HL-60 (cell line): Measurements from ENCODE around the gene TPRX1.

Experiments
- DNase-seq, 2 experiments: peaks; one replicate each; pipeline ENCODE4 v3.0.0-alpha.2; 2010 to 2020; ENCODE audit warnings: low read depth in 1 of 2, low spot score in 1 of 2
- H3K27ac ChIP-seq: fragments of 250-450 bp; sonication (Bioruptor Pico); replicated peaks from 2 replicates; pipeline ENCODE4 v1.5.1; 2020; ENCODE audit warnings: mild to moderate bottlenecking, moderate library complexity
- H3K27me3 ChIP-seq: fragments of 250-450 bp; sonication (Bioruptor Pico); 2 replicates; pipeline ENCODE4 v1.5.1; 2021; ENCODE audit warnings: mild to moderate bottlenecking, moderate library complexity; ENCODE audit not compliant: insufficient read depth, poor library complexity, severe bottlenecking
- H3K4me3 ChIP-seq: replicated peaks from 2 replicates; pipeline ENCODE4 v1.5.1; 2011; ENCODE audit warnings: mild to moderate bottlenecking, control low read depth, low read length; ENCODE audit not compliant: insufficient read depth
- GABPA ChIP-seq: IDR thresholded peaks from 2 replicates; pipeline ENCODE4 v1.6.1; 2012; ENCODE audit warnings: low read depth
- POLR2AphosphoS5 ChIP-seq: IDR thresholded peaks from 2 replicates; pipeline ENCODE4 v1.6.1; 2012; ENCODE audit warnings: low read depth
- SPI1 ChIP-seq: IDR thresholded peaks from 2 replicates; pipeline ENCODE4 v1.6.1; 2012; ENCODE audit warnings: low read depth, mild to moderate bottlenecking, borderline replicate concordance
- TF ChIP-seq, protein P1 (sequence below): IDR thresholded peaks from 2 replicates; pipeline ENCODE4 v1.6.1; 2012; ENCODE audit warnings: low read depth; ENCODE audit not compliant: insufficient replicate concordance
- TF ChIP-seq, protein P2 (sequence below): IDR thresholded peaks from one replicate; pipeline ENCODE4 v1.5.1; 2011; ENCODE audit warnings: low read length, control low read depth, inconsistent platforms; ENCODE audit not compliant: insufficient read depth

The TPRX1 gene

GRCh38 chr19:47781590-47782262, 22.6 kb downstream of the TPRX1 start:
- Histone ChIP-seq H3K27ac (no peak overlapping the region), H3K4me3 (no peak overlapping the region), H3K27me3 (no peaks in the 10 kb centered on the region)
- no peak for DNase-seq
- TF ChIP-seq POLR2AphosphoS5 (no peak), SPI1 (no peak), GABPA (no peak)
- TF ChIP-seq, protein P1, sequence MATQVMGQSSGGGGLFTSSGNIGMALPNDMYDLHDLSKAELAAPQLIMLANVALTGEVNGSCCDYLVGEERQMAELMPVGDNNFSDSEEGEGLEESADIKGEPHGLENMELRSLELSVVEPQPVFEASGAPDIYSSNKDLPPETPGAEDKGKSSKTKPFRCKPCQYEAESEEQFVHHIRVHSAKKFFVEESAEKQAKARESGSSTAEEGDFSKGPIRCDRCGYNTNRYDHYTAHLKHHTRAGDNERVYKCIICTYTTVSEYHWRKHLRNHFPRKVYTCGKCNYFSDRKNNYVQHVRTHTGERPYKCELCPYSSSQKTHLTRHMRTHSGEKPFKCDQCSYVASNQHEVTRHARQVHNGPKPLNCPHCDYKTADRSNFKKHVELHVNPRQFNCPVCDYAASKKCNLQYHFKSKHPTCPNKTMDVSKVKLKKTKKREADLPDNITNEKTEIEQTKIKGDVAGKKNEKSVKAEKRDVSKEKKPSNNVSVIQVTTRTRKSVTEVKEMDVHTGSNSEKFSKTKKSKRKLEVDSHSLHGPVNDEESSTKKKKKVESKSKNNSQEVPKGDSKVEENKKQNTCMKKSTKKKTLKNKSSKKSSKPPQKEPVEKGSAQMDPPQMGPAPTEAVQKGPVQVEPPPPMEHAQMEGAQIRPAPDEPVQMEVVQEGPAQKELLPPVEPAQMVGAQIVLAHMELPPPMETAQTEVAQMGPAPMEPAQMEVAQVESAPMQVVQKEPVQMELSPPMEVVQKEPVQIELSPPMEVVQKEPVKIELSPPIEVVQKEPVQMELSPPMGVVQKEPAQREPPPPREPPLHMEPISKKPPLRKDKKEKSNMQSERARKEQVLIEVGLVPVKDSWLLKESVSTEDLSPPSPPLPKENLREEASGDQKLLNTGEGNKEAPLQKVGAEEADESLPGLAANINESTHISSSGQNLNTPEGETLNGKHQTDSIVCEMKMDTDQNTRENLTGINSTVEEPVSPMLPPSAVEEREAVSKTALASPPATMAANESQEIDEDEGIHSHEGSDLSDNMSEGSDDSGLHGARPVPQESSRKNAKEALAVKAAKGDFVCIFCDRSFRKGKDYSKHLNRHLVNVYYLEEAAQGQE = no peak
- TF ChIP-seq, protein P2, sequence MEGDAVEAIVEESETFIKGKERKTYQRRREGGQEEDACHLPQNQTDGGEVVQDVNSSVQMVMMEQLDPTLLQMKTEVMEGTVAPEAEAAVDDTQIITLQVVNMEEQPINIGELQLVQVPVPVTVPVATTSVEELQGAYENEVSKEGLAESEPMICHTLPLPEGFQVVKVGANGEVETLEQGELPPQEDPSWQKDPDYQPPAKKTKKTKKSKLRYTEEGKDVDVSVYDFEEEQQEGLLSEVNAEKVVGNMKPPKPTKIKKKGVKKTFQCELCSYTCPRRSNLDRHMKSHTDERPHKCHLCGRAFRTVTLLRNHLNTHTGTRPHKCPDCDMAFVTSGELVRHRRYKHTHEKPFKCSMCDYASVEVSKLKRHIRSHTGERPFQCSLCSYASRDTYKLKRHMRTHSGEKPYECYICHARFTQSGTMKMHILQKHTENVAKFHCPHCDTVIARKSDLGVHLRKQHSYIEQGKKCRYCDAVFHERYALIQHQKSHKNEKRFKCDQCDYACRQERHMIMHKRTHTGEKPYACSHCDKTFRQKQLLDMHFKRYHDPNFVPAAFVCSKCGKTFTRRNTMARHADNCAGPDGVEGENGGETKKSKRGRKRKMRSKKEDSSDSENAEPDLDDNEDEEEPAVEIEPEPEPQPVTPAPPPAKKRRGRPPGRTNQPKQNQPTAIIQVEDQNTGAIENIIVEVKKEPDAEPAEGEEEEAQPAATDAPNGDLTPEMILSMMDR = no peak

DNA sequence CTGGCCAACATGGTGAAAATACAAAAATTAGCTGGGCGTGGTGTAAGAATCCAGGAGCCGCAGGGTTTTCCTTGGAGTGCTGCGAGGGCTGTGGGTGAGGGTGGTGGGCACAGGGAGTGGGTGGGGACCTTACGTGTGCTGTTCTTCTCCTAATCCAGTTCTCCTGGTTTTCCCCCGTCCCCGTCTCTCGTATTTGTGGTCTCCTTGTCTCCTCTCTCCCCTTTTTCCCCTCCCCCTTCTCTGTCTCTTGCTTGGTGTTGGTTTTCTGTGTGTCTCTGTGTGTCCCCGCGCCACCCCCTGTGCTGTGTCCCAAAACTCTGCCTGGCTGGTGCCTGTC, 24.2 kb downstream of the TPRX1 start:
- H3K4me3 ChIP-seq = no peak overlapping the region
- DNase-seq = no peak
- H3K27ac ChIP-seq = no peak overlapping the region
- H3K27me3 ChIP-seq = no peaks in the 10 kb centered on the region
- TF ChIP-seq, protein P1 = no peak
- no peak for TF ChIP-seq GABPA
- TF ChIP-seq POLR2AphosphoS5 = no peak
- TF ChIP-seq, protein P2 = no peak
- no peak for TF ChIP-seq SPI1

- no peak for DNase-seq
- no peak for TF ChIP-seq POLR2AphosphoS5
- TF ChIP-seq, protein P2 = no peak
- TF ChIP-seq, protein P1 = no peak
- TF ChIP-seq SPI1 = no peak
- no peak for TF ChIP-seq GABPA
- Histone ChIP-seq H3K4me3 (peak overlapping the region; percentile 96), H3K27ac (no peak overlapping the region), H3K27me3 (no peaks in the 10 kb centered on the region)
Measured at GRCh38 chr19:47779524-47780214, 24.7 kb downstream of the TPRX1 start.
